SK-N-SH treated with all-trans-retinoic acid at 6 μM for 48 hours (cell line): Measurements from ENCODE around the gene GPC3.
"Not testable (repeated sequence)": the region's sequence is repeated elsewhere in the genome, so short reads cannot be mapped to it uniquely, and the experiment has no call there.

Source experiments
- GLIS3 ChIP-seq: fragments of 250-450 bp; sonication (Bioruptor Pico); IDR thresholded peaks from 2 replicates; pipeline ENCODE4 v1.5.0; 2020; ENCODE audit warnings: mild to moderate bottlenecking, moderate library complexity
- PPARA ChIP-seq: fragments of 250-450 bp; sonication (Bioruptor Pico); IDR thresholded peaks from 2 replicates; pipeline ENCODE4 v1.5.0; 2020; ENCODE audit warnings: mild to moderate bottlenecking, borderline replicate concordance
- ZNF565 ChIP-seq: fragments of 450-650 bp; formaldehyde crosslinking; conservative IDR thresholded peaks from 2 replicates; pipeline ENCODE4 v1.5.0; 2020; ENCODE audit warnings: low read depth, mild to moderate bottlenecking, moderate library complexity
- TF ChIP-seq, protein P1 (sequence below): fragments of 250-450 bp; sonication (Bioruptor Pico); IDR thresholded peaks from 2 replicates; pipeline ENCODE4 v1.5.1; 2020; ENCODE audit warnings: low read depth, mild to moderate bottlenecking, moderate library complexity
- TF ChIP-seq, protein P2 (sequence below): fragments of 250-450 bp; sonication (Bioruptor Pico); IDR thresholded peaks from 2 replicates; pipeline ENCODE4 v1.5.0; 2020; ENCODE audit warnings: mild to moderate bottlenecking, moderate library complexity

DNA sequence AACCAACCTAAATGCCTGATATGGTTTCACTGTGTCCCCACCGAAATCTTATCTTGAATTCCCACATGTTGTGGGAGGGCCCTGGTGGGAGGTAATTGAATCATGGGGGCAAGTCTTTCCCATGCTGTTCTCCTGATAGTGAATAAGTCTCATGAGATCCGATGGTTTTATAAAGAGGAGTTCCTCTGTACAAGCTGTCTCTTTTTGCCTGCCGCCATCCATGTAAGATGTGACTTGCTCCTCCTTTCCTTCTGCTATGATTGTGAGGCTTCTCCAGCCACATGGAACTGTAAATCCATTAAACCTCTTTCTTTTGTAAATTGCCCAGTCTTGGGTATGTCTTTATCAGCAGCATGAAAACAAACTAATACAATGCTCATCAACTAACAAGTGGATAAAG lies 265.1 kb downstream of the GPC3 start:
- not testable (repeated sequence) for TF ChIP-seq PPARA, GLIS3, ZNF565 (CRISPR knock-in tag)
- TF ChIP-seq, protein P1, sequence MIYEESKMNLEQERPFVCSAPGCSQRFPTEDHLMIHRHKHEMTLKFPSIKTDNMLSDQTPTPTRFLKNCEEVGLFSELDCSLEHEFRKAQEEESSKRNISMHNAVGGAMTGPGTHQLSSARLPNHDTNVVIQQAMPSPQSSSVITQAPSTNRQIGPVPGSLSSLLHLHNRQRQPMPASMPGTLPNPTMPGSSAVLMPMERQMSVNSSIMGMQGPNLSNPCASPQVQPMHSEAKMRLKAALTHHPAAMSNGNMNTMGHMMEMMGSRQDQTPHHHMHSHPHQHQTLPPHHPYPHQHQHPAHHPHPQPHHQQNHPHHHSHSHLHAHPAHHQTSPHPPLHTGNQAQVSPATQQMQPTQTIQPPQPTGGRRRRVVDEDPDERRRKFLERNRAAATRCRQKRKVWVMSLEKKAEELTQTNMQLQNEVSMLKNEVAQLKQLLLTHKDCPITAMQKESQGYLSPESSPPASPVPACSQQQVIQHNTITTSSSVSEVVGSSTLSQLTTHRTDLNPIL (CRISPR knock-in tag): not testable (repeated sequence)
- TF ChIP-seq, protein P2, sequence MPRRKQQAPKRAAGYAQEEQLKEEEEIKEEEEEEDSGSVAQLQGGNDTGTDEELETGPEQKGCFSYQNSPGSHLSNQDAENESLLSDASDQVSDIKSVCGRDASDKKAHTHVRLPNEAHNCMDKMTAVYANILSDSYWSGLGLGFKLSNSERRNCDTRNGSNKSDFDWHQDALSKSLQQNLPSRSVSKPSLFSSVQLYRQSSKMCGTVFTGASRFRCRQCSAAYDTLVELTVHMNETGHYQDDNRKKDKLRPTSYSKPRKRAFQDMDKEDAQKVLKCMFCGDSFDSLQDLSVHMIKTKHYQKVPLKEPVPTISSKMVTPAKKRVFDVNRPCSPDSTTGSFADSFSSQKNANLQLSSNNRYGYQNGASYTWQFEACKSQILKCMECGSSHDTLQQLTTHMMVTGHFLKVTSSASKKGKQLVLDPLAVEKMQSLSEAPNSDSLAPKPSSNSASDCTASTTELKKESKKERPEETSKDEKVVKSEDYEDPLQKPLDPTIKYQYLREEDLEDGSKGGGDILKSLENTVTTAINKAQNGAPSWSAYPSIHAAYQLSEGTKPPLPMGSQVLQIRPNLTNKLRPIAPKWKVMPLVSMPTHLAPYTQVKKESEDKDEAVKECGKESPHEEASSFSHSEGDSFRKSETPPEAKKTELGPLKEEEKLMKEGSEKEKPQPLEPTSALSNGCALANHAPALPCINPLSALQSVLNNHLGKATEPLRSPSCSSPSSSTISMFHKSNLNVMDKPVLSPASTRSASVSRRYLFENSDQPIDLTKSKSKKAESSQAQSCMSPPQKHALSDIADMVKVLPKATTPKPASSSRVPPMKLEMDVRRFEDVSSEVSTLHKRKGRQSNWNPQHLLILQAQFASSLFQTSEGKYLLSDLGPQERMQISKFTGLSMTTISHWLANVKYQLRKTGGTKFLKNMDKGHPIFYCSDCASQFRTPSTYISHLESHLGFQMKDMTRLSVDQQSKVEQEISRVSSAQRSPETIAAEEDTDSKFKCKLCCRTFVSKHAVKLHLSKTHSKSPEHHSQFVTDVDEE (CRISPR knock-in tag): not testable (repeated sequence)
